ES-I3 (cell line): Measurements from ENCODE around the gene UPK1A.
"Not testable (repeated sequence)": the region's sequence is repeated elsewhere in the genome, so short reads cannot be mapped to it uniquely, and the experiment has no call there.

Source experiments
- H3K36me3 ChIP-seq: 2 replicates; pipeline ENCODE4 v1.6.1; 2013; ENCODE audit warnings: mild to moderate bottlenecking, low read length, control low read depth, moderate library complexity; ENCODE audit not compliant: insufficient read depth
- H3K4me1 ChIP-seq: 2 replicates; pipeline ENCODE4 v1.6.1; 2013; ENCODE audit warnings: mild to moderate bottlenecking, control low read depth, low read length; ENCODE audit not compliant: insufficient read depth
- H3K9ac ChIP-seq: 2 replicates; pipeline ENCODE4 v1.6.1; 2013; ENCODE audit warnings: low read depth, mild to moderate bottlenecking, low read length, moderate library complexity
- H3K9me3 ChIP-seq: 2 replicates; pipeline ENCODE4 v1.6.1; 2013; ENCODE audit warnings: mild to moderate bottlenecking, low read length, moderate library complexity; ENCODE audit not compliant: control insufficient read depth, insufficient read depth

UPK1A gene

DNA sequence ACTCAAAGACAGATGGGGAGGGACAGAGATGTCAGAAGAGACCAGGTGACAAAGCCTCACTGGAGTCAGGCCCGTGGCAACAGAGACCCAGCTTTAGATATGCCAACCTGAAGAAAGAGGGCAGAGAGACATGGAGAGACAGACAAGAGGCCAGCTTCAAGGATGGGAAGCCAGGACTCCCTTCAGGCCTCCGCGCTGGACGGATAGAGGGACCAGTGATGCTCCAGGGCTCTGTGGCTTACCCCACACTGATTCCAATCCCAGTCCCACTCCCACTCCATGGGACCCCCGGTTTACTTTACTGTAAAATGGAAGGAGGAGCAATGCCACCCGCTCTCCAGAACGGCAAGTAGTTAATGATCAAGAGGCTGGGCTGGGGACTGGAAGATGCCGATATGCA is 26.5 kb upstream of the UPK1A start:
- Histone ChIP-seq H3K4me1 (peaks cover 16% of the 10 kb centered on the region), H3K36me3 (peaks cover 6% of the 10 kb centered on the region; the same call in 1 of the 2 replicates), H3K9me3 (no peaks in the 10 kb centered on the region), H3K9ac (no peak overlapping the region)

DNA sequence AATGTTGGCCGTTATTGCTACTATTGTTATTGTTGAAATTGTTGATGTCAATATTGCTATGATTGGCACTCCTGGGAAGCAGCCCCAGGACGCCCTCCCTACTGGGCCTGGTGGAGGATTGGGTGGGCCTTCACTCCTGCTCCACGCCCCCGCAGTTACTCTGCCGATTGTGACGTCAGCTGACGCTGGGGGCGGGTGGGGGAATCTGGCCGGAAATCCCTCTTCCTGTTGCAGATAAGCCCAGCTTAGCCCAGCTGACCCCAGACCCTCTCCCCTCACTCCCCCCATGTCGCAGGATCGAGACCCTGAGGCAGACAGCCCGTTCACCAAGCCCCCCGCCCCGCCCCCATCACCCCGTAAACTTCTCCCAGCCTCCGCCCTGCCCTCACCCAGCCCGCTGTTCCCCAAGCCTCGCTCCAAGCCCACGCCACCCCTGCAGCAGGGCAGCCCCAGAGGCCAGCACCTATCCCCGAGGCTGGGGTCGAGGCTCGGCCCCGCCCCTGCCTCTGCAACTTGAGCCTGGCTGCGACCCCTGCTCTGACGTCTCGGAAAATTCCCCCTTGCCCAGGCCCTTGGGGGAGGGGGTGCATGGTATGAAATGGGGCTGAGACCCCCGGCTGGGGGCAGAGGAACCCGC is 24.7 kb upstream of the UPK1A start, which contains the start of gene ETV2:
TSS of gene ETV2 (plus strand) at position 231 of the 637 bp plus-strand sequence. CDS start 716 bp downstream, outside the sequence.
- H3K9ac ChIP-seq = peak within 1 kb of the TSS; percentile 79; the same call in 1 of the 2 replicates
- peaks cover 3% of the 10 kb centered on the region; the same call in 1 of the 2 replicates for H3K36me3 ChIP-seq
- peaks cover 16% of the 10 kb centered on the region for H3K4me1 ChIP-seq
- H3K9me3 ChIP-seq = no peaks in the 10 kb centered on the region

DNA sequence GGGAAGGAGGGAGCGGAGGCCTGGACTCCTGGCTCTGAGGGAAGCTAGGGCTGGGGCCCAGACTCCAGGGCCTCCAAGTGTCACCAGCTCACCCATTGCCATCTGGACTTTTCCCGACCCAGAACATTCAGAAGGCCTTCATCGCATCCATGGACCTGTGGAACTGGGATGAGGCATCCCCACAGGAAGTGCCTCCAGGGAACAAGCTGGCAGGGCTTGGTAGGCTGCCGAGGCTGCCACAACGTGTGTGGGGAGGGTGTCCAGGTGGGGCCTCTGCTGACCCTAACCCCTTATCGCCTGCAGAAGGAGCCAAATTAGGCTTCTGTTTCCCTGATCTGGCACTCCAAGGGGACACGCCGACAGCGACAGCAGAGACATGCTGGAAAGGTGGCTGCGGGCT is 24.0 kb upstream of the UPK1A start:
- Histone ChIP-seq H3K9me3 (no peaks in the 10 kb centered on the region), H3K4me1 (peaks cover 16% of the 10 kb centered on the region), H3K9ac (peak overlapping the region; percentile 79; the same call in 1 of the 2 replicates), H3K36me3 (no peaks in the 10 kb centered on the region; the same call in 1 of the 2 replicates)

DNA sequence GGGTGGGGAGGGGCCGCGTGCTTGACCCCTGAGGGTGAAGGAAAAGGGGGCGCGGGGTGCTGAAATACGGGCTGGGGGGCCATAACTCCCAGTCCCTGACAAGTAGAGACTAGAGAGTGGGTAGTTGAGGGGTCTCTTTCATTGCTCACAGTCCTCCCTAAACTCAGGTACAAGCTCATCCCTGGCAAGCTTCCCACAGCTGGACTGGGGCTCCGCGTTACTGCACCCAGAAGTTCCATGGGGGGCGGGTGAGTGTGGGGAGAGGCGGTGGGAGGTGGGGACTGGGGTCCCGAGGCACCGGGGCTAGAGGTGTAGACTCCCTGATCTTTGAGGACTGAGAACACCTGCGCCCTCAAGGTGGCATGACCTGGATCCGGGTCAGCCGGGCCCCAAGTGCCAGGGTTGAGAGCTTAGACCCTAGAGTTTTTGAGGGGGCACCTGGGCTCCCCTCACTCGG is 23.5 kb upstream of the UPK1A start:
- Histone ChIP-seq H3K36me3 (no peaks in the 10 kb centered on the region), H3K9ac (peak overlapping the region; percentile 79), H3K4me1 (peaks cover 16% of the 10 kb centered on the region), H3K9me3 (no peaks in the 10 kb centered on the region)

DNA sequence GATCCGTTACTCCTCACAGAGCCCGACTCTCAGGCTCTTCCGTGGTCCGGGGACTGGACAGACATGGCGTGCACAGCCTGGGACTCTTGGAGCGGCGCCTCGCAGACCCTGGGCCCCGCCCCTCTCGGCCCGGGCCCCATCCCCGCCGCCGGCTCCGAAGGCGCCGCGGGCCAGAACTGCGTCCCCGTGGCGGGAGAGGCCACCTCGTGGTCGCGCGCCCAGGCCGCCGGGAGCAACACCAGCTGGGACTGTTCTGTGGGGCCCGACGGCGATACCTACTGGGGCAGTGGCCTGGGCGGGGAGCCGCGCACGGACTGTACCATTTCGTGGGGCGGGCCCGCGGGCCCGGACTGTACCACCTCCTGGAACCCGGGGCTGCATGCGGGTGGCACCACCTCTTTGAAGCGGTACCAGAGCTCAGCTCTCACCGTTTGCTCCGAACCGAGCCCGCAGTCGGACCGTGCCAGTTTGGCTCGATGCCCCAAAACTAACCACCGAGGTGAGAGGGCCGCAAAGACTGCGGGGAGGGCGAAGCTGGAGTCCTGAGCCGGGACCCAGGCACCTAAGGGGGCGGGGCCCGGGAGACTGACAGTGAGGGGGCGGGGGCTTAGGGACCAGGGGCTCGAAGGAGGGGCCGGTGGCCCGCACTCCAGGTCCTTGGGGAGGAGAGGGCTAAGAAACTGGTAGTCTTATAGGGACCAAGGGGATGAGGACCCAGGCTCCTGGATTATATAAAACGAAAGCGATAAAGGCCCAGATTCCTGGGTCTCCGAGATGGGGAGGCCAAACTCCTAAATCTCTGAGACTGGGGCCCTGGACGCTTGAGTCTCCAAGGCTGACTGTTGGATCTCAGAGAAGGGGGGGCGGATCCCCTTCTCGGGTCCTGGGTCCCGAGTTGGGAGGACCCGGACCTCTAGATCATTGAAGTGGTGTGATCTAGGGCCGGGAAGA is 22.8 kb upstream of the UPK1A start:
- peak overlapping the region; percentile 79 for H3K9ac ChIP-seq
- H3K4me1 ChIP-seq = peaks cover 16% of the 10 kb centered on the region
- H3K9me3 ChIP-seq = no peaks in the 10 kb centered on the region
- no peaks in the 10 kb centered on the region for H3K36me3 ChIP-seq

DNA sequence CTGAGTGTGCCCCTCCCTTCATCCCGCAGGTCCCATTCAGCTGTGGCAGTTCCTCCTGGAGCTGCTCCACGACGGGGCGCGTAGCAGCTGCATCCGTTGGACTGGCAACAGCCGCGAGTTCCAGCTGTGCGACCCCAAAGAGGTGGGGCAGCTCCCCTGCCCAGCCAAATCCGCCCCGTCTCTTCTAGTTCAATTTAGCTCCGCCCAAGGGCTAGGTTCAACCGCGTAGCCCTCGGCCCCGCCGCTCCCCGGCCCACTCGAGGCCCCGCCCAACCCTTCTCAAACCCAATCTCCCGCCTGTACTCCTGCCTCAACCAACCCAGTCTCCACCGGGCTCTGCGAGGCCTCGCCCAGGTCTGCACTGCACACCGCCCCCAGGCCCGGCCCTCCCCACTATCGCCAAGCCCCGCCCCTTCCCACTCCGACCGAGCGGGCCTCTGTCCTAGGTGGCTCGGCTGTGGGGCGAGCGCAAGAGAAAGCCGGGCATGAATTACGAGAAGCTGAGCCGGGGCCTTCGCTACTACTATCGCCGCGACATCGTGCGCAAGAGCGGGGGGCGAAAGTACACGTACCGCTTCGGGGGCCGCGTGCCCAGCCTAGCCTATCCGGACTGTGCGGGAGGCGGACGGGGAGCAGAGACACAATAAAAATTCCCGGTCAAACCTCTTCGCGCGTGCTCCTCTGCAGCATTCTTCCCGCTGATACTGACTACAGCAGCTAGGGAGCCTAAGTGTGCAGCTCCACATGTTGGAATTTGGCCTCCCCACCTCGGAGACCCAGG is 21.9 kb upstream of the UPK1A start:
- peaks cover 15% of the 10 kb centered on the region for H3K4me1 ChIP-seq
- peak overlapping the region; percentile 79 for H3K9ac ChIP-seq
- no peaks in the 10 kb centered on the region for H3K9me3 ChIP-seq
- no peaks in the 10 kb centered on the region for H3K36me3 ChIP-seq

DNA sequence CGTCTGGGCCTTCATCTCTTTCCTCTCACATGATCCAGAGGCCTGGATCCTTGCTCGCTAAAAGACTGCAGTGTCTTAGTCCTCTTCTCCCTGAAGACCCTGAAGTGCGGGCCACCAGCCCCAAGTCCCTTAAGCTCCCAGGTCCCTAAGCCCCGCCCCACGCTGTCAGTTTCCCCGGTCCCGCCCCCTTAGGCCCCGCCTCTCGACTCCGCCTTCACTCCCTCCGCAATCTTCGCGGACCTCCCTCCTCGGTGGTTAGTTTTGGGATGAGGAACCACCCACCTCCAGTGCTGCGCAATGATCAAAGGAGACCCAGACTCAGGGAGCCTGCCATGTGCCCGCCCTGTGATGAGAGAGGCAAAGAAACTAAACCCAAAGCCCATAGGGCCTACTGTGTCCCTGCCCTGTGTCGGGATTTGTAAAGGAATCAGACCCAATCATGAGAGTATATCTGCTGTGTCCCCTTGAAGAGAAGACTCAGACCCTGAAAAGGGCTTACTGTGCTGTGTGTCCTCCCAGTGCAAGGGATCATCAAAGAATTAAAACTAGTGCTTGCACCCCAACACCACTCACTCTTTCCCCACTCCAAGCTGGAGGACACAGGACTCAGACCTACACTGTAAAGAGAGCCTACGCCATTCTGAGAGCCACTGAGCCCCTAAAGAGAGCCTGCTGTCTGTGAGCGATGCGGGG is 21.2 kb upstream of the UPK1A start:
- peaks cover 10% of the 10 kb centered on the region; the same call in 1 of the 2 replicates for H3K4me1 ChIP-seq
- H3K9ac ChIP-seq = peak overlapping the region; percentile 79

DNA sequence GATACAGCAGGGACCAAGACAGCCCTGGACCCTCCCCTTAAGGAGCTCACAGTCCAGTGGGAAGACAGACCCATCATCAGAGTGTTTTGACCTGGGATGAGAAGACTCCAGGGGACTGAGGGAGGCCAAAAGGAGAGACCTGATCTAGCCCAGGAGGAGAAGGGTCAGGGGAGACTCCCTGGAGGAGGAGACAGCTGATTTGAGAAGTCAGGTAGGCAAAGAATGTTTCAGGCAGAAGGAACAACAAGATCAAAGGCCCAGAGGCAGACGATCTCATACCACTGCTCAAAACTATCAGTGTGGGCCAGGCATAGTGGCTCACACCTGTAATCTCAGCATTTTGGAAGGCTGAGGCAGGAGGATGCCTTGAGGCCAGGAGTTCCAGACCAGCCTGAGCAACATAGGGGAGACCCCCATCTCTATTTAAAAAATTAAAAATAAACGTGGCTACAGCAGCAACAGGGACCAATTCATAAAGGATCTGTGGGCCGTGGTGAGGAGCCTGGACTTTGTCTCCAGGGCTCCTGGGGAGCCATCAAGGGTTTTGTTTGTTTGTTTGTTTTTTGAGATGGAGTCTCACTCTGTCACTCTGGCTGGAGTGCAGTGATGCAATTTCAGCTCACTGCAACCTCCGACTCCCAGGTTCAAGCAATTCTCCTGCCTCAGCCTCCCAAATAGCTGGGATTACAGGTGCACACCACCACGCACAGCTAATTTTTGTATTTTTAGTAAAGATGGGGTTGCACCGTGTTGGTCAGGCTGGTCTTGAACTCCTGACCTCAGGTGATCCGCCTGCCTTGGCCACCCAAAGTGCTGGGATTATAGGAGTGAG is 20.4 kb upstream of the UPK1A start:
- H3K4me1 ChIP-seq = peaks cover 10% of the 10 kb centered on the region; the same call in 1 of the 2 replicates
- no peaks in the 10 kb centered on the region for H3K9me3 ChIP-seq
- peaks cover 4% of the 10 kb centered on the region for H3K36me3 ChIP-seq
- H3K9ac ChIP-seq = no peak overlapping the region

More for the DNA sequence above, 21.2 kb upstream of the UPK1A start:
- Histone ChIP-seq H3K36me3 (no peaks in the 10 kb centered on the region), H3K9me3 (no peaks in the 10 kb centered on the region)

DNA sequence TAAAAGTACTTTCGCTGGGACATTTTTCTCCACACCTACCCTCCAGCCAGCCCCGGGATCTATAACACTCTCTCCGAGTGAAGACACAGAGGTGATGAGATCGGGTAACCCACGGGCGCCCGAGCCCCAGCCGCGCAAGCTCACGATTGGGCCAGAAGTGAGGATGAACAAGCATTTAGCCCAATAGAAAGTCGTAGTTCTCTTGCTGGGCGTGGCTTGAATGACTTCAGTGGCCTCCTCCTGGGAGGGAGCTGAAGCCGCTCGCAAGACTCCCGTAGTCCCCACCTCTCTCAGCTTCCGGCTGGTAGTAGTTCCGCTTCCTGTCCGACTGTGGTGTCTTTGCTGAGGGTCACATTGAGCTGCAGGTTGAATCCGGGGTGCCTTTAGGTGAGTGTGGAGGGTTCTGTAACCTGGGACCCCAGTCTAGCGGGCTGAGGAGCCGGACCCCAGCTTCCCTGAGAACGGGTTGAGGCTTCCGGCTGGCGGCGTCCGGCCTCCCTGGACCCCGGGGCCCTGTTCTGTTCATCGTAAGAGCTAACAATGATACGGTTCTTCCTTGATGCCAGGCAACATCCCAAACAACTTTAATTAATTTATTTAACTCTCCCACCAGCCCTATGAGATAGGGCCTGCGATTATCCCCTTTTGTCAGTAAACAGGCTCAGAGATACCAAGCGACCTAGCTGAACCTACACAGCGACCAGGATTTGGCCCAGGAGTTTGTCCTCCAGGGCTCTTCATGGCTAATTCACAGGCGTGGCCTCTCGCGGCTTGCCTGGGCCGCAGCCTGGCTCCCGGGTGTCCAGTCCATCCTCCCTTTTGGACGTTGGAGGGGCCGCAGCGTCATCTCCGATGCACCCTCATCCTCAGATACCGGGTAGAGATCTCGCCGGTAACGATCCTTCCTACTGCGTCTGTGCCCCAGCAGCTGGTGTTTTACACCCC is 18.0 kb upstream of the UPK1A start, which contains the start of gene COX6B1:
TSS of gene COX6B1 (plus strand) at position 307 of the 945 bp plus-strand sequence. CDS start 2,921 bp downstream, outside the sequence.
- Histone ChIP-seq H3K4me1 (peaks cover 2% of the 10 kb centered on the region; the same call in 1 of the 2 replicates), H3K9ac (peak within 1 kb of the TSS; percentile 75), H3K36me3 (peaks cover 11% of the 10 kb centered on the region), H3K9me3 (no peaks in the 10 kb centered on the region)

DNA sequence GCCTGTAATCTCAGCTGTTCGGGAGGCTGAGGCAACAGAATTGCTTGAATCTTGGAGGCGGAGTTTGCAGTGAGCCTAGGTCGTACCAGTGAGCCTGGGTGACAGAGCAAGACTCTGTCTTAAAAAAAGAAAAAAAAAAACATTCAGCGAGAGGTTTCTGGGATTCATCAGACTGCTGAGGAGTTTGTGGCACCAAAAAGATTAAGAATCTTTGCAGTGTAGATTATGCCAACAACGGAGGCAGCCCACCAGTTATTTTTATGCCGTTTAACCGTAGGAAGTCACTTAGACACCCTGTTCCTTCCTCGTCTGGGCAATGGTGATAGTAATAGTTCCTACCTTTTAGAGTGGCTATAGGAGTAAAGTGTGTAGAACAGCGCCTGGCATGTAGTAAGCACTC is 15.7 kb upstream of the UPK1A start:
- Histone ChIP-seq H3K36me3 (peaks cover 14% of the 10 kb centered on the region), H3K4me1 (peaks cover 2% of the 10 kb centered on the region; the same call in 1 of the 2 replicates), H3K9me3 (no peaks in the 10 kb centered on the region), H3K9ac (no peak overlapping the region)

DNA sequence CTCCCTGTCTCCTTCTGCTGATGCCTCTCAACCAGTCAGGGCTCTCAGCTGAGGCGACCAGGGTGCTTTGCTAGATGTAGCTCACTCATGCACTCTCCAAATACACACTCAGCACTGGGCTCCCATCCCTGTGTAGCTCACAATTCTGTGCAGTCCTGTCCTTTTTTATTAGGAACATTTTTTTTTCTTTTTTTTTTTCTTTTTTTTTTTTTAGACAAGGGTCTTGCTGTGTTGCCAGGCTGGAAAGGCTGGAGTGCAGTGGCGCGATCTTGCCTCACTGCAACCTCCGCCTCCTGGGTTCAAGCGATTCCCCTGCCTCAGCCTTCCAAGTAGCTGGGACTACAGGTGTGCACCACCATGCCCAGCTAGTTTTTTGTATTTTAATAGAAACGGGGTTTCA is 11.5 kb upstream of the UPK1A start:
- H3K9me3 ChIP-seq, H3K4me1 ChIP-seq, H3K9ac ChIP-seq: not testable (repeated sequence)
- H3K36me3 ChIP-seq = peaks cover 18% of the 10 kb centered on the region

DNA sequence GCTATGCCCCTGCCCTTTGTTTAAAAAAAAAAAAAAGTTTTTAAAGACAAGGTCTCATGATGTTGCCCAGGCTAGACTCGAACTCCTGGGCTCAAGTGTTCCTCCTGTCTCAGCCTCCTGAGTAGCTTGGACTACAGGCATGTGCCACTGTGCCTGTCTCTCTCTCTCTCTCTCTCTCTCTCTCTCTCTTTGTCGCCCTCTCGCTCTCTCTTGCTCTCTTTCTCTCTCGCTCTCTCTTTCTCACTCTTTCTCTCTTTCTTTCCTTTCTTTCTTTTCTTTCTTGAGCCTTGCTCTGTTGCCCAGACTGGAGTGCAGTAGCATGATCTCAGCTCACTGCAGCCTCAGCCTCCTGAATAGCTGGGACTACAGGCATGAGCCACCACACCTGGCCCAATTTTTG is 10.7 kb upstream of the UPK1A start:
- Histone ChIP-seq H3K9me3 (no peaks in the 10 kb centered on the region), H3K36me3 (peaks cover 17% of the 10 kb centered on the region)

More for the DNA sequence above, 10.7 kb upstream of the UPK1A start:
- Histone ChIP-seq H3K4me1 (no peaks in the 10 kb centered on the region), H3K9ac (no peak overlapping the region)
